ENCODE results near the gene PRR5L.

DNA sequence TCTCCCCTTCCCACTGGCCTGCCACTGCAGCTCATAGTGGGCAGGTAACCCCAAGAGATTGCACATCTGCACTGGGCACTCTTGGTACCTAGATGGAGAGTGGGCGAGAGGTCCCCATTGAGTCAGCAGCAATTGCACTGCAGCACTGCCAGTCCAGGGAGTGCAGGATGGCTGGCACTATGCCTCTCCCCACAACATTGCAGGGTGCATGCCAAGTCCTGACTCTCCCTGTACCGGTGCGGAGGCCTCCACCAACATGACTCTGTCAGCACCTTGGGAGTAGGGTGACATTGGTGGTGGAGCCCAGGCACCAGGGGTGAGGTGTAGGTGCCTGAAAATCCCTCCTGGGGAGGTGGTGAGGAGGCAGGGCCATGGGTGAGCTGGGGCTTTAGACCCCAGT, 131.8 kb downstream of the PRR5L start:
- TF ChIP-seq, protein P1, sequence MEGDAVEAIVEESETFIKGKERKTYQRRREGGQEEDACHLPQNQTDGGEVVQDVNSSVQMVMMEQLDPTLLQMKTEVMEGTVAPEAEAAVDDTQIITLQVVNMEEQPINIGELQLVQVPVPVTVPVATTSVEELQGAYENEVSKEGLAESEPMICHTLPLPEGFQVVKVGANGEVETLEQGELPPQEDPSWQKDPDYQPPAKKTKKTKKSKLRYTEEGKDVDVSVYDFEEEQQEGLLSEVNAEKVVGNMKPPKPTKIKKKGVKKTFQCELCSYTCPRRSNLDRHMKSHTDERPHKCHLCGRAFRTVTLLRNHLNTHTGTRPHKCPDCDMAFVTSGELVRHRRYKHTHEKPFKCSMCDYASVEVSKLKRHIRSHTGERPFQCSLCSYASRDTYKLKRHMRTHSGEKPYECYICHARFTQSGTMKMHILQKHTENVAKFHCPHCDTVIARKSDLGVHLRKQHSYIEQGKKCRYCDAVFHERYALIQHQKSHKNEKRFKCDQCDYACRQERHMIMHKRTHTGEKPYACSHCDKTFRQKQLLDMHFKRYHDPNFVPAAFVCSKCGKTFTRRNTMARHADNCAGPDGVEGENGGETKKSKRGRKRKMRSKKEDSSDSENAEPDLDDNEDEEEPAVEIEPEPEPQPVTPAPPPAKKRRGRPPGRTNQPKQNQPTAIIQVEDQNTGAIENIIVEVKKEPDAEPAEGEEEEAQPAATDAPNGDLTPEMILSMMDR (IDR thresholded peaks at IDR 0.05; ENCODE audit: insufficient read depth, low read length, poor library complexity, severe bottlenecking), result no peak
- no peak for TF ChIP-seq EZH2phosphoT487 (conservative IDR thresholded peaks at IDR 0.05; ENCODE audit: low read length)

All from SU-DHL-6 (cell line).